Neural cell (in vitro differentiated cells): Measurements from ENCODE around the gene EIF1B. TPM values are rescaled to one million over a fixed set of nuclear protein-coding genes. Genes with fewer than 3 reads are reported as not detected.

ENCODE experiments used
- H2AFZ ChIP-seq: fragments of 200-600, 300-800 bp; sonication (generic), shearing (Covaris generic); 2 replicates; pipeline ENCODE4 v1.6.0; 2014; ENCODE audit warnings: low read depth, mild to moderate bottlenecking, antibody characterized with exemption, low read length, moderate library complexity
- H3F3A ChIP-seq: fragments of 200-600 bp; shearing (Covaris generic); 2 replicates; pipeline ENCODE4 v1.6.1; 2016; ENCODE audit warnings: mild to moderate bottlenecking, moderate library complexity, mixed read lengths, antibody characterized with exemption, low read length; ENCODE audit not compliant: insufficient read depth, poor library complexity, severe bottlenecking
- H3K27ac ChIP-seq: fragments of 200-600, 300-800 bp; sonication (generic), shearing (Covaris generic); 2 replicates; pipeline ENCODE4 v1.5.1; 2014; ENCODE audit warnings: mild to moderate bottlenecking, low read length, moderate library complexity
- H3K27me3 ChIP-seq: fragments of 300-800, 200-600 bp; sonication (generic), shearing (Covaris generic); 2 replicates; pipeline ENCODE4 v1.6.0; 2014; ENCODE audit warnings: mild to moderate bottlenecking, low read depth, low read length, moderate library complexity; ENCODE audit not compliant: insufficient read depth
- H3K36me3 ChIP-seq: fragments of 300-800, 200-600 bp; sonication (generic), shearing (Covaris generic); 2 replicates; pipeline ENCODE4 v1.5.1; 2014; ENCODE audit warnings: mild to moderate bottlenecking, antibody characterized with exemption, low read length, moderate library complexity; ENCODE audit not compliant: insufficient read depth
- H3K4me2 ChIP-seq: fragments of 300-800, 200-600 bp; sonication (generic), shearing (Covaris generic); 2 replicates; pipeline ENCODE4 v1.6.0; 2014; ENCODE audit warnings: mild to moderate bottlenecking, low read length
- H3K4me3 ChIP-seq: fragments of 300-800, 200-600 bp; sonication (generic), shearing (Covaris generic); 2 replicates; pipeline ENCODE4 v1.5.1; 2014; ENCODE audit warnings: mild to moderate bottlenecking, low read length, moderate library complexity
- H3K79me2 ChIP-seq: fragments of 200-600 bp; shearing (Covaris generic); replicated peaks from 2 replicates; pipeline ENCODE4 v1.6.0; 2014; ENCODE audit warnings: mild to moderate bottlenecking, low read length, moderate library complexity; ENCODE audit not compliant: insufficient read depth
- H3K9ac ChIP-seq: fragments of 300-800, 200-600 bp; sonication (generic), shearing (Covaris generic); 2 replicates; pipeline ENCODE4 v1.6.1; 2016; ENCODE audit warnings: mild to moderate bottlenecking, low read length, mixed read lengths
- H3K9me2 ChIP-seq: fragments of 200-600 bp; shearing (Covaris generic); 2 replicates; pipeline ENCODE4 v1.6.1; 2016; ENCODE audit warnings: mild to moderate bottlenecking, low read length, mixed read lengths; ENCODE audit not compliant: insufficient read depth
- H3K9me3 ChIP-seq: fragments of 200-600, 300-800 bp; sonication (generic), shearing (Covaris generic); 2 replicates; pipeline ENCODE4 v1.6.1; 2016; ENCODE audit warnings: mild to moderate bottlenecking, mixed run types, low read length, moderate library complexity, mixed read lengths
- H4K20me1 ChIP-seq: fragments of 200-600 bp; shearing (Covaris generic); 2 replicates; pipeline ENCODE4 v1.6.1; 2016; ENCODE audit warnings: mild to moderate bottlenecking, mixed run types; ENCODE audit not compliant: insufficient read depth
- CTCF ChIP-seq: fragments of 450-650 bp; IDR thresholded peaks from 2 replicates; pipeline ENCODE4 v1.5.1; 2014; ENCODE audit warnings: antibody characterized with exemption, mild to moderate bottlenecking, moderate library complexity; ENCODE audit not compliant: poor library complexity, severe bottlenecking
- EP300 ChIP-seq: fragments of 450-650 bp; conservative IDR thresholded peaks from 2 replicates; pipeline ENCODE4 v1.6.1; 2014; ENCODE audit warnings: antibody characterized with exemption, mild to moderate bottlenecking, moderate library complexity; ENCODE audit not compliant: poor library complexity, severe bottlenecking
- EZH2 ChIP-seq: fragments of 200-600, 300-800 bp; shearing (Covaris generic), sonication (generic); IDR thresholded peaks from 2 replicates; pipeline ENCODE4 v1.6.1; 2014; ENCODE audit warnings: antibody characterized with exemption, low read length, borderline replicate concordance, mild to moderate bottlenecking; ENCODE audit not compliant: insufficient read depth, poor library complexity, severe bottlenecking
- MXI1 ChIP-seq: fragments of 450-650 bp; conservative IDR thresholded peaks from 2 replicates; pipeline ENCODE4 v1.6.1; 2014; ENCODE audit warnings: antibody characterized with exemption, mild to moderate bottlenecking; ENCODE audit not compliant: poor library complexity, severe bottlenecking
- POLR2AphosphoS5 ChIP-seq: IDR thresholded peaks from 2 replicates; pipeline ENCODE4 v1.6.1; 2012
- RAD21 ChIP-seq: fragments of 450-650 bp; conservative IDR thresholded peaks from 2 replicates; pipeline ENCODE4 v1.6.1; 2014; ENCODE audit warnings: antibody characterized with exemption, mild to moderate bottlenecking, moderate library complexity
- REST ChIP-seq: IDR thresholded peaks from 2 replicates; pipeline ENCODE4 v1.6.1; 2012; ENCODE audit warnings: borderline replicate concordance
- SMC3 ChIP-seq: fragments of 450-650 bp; conservative IDR thresholded peaks from 2 replicates; pipeline ENCODE4 v1.6.1; 2014; ENCODE audit warnings: antibody characterized with exemption, mild to moderate bottlenecking, moderate library complexity; ENCODE audit not compliant: poor library complexity
- TAF1 ChIP-seq: IDR thresholded peaks from 2 replicates; pipeline ENCODE4 v1.6.1; 2012; ENCODE audit warnings: low read depth
- polyA minus RNA-seq: library from RNA; depleted of rRNA, polyadenylated mRNA; stranded (reverse); fragments of >200 nt; gene quantifications from 2 replicates; pipeline ENCODE4 v1.2.3, GENCODE V29; 2014
- polyA plus RNA-seq: library from polyadenylated mRNA; depleted of rRNA; stranded (reverse); fragments of >200 nt; gene quantifications from 2 replicates; pipeline ENCODE4 v1.2.3, GENCODE V29; 2014

EIF1B gene
- 66.7 and 88.0 TPM in 2 replicates for polyA plus RNA-seq
- polyA minus RNA-seq, result 45.8 and 61.8 TPM in 2 replicates

- peak within 1 kb of the TSS; percentile 99 for H3K27ac ChIP-seq
- H3K4me2 ChIP-seq, result peak within 1 kb of the TSS; percentile 99
- peaks cover 13% of the 10 kb centered on the region for H3K36me3 ChIP-seq
- H3K79me2 ChIP-seq, result peaks cover 30% of the 10 kb centered on the region
- peak; percentile 76 for TF ChIP-seq SMC3
- peak; percentile 52 for TF ChIP-seq EP300
- TF ChIP-seq REST, result no peak
- peak; percentile 99 for TF ChIP-seq CTCF
- TF ChIP-seq EZH2, result no peak
- TF ChIP-seq TAF1, result peak; percentile 86
- peak; percentile 45 for TF ChIP-seq MXI1
- peak; percentile 99 for TF ChIP-seq POLR2AphosphoS5
- TF ChIP-seq RAD21, result peak; percentile 61
- H3K9me2 ChIP-seq, result no peaks in the 10 kb centered on the region
- H3K9me3 ChIP-seq, result no peaks in the 10 kb centered on the region
- peak within 1 kb of the TSS; percentile 94 for H3K4me3 ChIP-seq
- H3K27me3 ChIP-seq, result no peaks in the 10 kb centered on the region
- peak within 1 kb of the TSS; percentile 100 for H3K9ac ChIP-seq
- H2AFZ ChIP-seq, result peak within 1 kb of the TSS; percentile 98
- no peaks in the 10 kb centered on the region for H3F3A ChIP-seq
- H4K20me1 ChIP-seq, result no peaks in the 10 kb centered on the region
Observed at GRCh38 chr3:40309418-40309924, at the start of gene EIF1B. EIF1B (plus strand) TSS chr3:40309707; CDS start chr3:40309942, 235 bp downstream.

GRCh38 chr3:40262331-40262730 is 47.2 kb upstream of the EIF1B start:
- no peaks in the 10 kb centered on the region for H4K20me1 ChIP-seq
- no peak overlapping the region for H3K4me3 ChIP-seq
- H3K79me2 ChIP-seq, result no peaks in the 10 kb centered on the region
- H3K9me2 ChIP-seq, result no peaks in the 10 kb centered on the region
- H3K4me2 ChIP-seq, result no peak overlapping the region
- no peaks in the 10 kb centered on the region for H3F3A ChIP-seq
- H3K36me3 ChIP-seq, result no peaks in the 10 kb centered on the region
- H3K9me3 ChIP-seq, result no peaks in the 10 kb centered on the region
- no peaks in the 10 kb centered on the region for H3K27me3 ChIP-seq
- H3K27ac ChIP-seq, result no peak overlapping the region
- no peak overlapping the region for H3K9ac ChIP-seq
- TF ChIP-seq EZH2 (no peak), RAD21 (no peak), CTCF (no peak), EP300 (no peak), REST (no peak), SMC3 (no peak), TAF1 (no peak), POLR2AphosphoS5 (no peak), MXI1 (no peak)
- no peak overlapping the region for H2AFZ ChIP-seq
